Measurements from ENCODE around the gene STX1A.
A peak's percentile ranks its signal among the peaks of the same experiment; 100 is the strongest.
"Not testable (repeated sequence)": the region's sequence is repeated elsewhere in the genome, so short reads cannot be mapped to it uniquely, and the experiment has no call there.

Gene STX1A

DNA sequence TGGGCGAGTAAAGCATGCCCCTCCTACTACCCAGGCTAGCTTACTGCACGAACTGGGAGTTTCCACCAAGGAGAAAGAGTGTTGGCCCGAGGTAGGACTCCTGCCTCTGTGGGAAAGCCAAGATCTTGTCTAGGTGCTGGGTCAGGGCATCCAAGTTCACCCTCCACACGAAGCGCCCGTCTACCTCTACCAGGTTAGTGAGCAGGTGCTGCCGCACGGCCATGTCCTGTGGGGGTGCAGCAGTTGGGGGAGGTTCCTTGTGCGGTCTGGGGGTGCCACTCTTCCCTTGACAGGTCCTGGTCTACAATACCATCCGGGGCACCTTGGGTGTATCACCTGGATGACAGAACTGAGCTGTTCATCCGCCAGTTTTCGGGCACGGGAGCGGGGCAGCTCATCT is 17.4 kb upstream of the STX1A start:
- DNase-seq (ENCODE audit: low read depth in 2 of 2): no peak

DNA sequence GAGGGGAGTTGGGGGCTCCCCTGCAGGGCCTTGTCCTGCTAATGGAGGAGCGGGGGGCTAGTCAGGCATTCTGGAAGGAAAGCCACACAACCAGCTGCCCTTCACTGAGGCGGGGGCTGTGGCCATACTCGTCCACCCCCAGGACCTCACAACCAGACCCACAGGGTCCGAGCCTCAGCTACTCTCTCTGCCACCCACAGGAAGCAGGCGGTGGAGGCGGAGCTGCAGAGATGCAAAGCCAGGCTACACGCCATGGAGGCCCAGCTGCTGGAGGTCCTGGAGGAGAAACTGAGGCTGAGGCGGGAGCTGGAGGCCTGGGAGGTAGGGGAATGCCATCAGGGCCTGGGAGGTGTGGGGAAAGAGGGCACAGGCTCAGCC is 16.0 kb upstream of the STX1A start:
- no peak for DNase-seq (ENCODE audit: low read depth in 2 of 2)

DNA sequence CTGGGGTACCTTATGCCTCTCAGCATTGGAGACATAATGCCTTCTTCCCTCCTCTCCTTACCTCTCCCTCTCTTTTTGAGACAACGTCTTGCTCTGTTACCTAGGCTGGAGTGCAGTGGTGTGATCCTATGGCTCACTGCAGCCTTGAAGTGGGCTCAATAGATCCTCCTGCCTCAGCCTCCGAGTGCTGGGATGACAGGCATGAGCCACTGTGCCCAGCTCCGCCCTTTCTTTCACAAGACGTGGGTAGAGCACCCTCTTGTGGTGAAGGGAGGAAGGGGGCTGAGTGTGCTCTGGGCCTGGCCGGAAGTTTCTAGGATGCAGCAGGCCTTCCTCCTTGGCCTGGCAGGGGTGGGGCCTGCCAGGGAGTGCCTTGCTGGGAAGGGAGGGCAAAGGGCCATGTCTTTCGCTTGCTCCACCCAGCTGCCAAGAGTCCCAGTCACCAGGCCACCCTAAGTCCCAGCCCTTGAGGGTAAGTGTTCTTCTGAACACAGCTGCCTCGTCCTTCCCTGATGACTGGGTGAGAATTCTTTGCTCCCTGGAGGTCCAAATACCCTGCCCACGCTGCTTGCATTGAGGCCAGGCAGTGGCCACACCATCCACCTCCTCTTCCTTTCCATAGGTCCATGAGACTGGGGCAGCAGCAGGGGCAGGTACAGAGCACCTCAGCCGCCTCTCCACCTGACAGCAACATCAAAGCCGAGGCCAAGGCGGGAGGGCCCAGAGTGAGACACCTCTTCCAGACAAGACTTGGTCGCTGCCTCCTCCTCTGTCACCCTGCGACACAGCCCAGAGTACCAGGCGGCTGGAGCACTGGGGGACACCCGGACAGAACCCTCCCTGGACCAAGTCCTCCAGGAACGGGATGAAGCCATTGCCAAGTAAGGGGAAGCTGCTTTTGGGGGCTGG is 15.4 kb upstream of the STX1A start:
- peak; percentile 71 to 79 for DNase-seq (ENCODE audit: low read depth in 2 of 2)

DNA sequence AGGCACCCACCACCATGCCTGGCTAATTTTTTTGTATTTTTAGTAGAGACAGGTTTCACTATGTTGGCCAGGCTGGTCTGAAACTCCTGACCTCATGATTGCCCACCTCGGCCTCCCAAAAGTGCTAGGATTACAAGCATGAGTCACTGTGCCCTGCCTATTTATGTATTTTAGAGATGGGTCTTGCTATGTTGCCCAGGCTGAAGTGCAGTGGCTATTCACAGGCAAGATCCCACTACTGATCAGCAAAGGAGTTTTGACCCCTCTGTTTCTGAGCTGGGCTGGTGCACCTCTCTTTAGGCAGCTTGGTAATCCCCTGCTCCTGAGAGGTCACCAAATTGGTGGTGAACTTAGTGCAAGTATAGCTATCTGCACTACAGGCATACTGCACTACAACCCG is 12.9 kb upstream of the STX1A start:
- no peak for DNase-seq (ENCODE audit: low read depth in 2 of 2)

DNA sequence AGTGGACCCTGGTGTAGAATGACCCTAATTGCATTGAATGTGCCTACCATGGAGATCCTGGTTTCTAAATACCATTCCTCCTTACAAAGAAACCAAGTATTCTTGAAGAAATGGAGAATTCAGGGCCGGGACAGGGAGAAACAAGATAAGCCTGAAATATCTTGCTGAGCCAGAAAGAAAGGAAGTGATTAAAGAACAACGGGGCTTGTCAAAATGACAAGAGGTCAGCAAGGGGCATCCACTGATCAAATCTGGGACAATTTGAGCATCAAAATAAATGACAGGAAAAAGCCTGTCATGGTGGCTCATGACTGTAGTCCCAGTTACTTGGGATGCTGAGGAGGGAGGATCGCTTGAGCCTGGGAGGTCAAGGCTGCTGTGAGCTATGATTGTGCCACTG is 11.0 kb upstream of the STX1A start:
- no peak for DNase-seq (ENCODE audit: low read depth in 2 of 2)

DNA sequence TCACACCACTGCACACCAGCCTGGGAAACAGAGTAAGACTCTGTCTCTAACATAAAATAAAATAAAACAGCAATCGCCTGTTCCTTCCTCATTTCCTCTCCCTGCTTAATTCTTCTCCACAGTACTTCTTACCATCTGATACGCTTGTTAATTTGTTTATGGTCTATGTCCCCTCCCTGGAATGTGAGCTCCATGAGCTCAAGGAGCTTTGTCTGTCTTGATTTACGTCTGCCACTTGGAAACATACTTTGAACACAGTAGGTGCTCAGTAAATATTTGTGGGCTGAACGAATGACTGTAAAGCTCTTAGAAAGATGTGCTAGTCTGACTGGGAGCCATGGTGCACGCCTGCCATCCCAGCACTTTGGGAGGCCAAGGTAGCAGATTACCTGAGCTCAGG is 9.1 kb upstream of the STX1A start:
- no peak for DNase-seq (ENCODE audit: low read depth in 2 of 2)

DNA sequence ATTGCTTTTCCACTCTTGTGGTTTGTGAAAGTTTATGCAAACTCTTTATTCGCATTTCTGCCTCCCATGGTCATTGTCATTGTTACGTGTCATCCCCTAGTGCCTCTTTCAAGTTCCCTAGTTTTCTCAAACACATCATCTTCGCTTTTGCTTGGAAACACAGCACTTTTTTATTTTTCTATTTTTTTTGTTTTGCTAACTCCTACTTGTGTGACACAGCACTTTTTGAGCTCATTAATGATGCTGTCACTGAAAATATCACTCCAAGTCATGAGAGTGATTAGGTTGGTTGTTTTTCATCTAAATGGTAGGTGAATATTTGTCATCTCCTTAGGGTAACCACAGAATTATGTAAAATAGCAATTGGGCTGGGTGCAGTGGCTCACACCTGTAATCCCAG is 8.5 kb upstream of the STX1A start:
- DNase-seq (ENCODE audit: low read depth in 2 of 2): no peak

DNA sequence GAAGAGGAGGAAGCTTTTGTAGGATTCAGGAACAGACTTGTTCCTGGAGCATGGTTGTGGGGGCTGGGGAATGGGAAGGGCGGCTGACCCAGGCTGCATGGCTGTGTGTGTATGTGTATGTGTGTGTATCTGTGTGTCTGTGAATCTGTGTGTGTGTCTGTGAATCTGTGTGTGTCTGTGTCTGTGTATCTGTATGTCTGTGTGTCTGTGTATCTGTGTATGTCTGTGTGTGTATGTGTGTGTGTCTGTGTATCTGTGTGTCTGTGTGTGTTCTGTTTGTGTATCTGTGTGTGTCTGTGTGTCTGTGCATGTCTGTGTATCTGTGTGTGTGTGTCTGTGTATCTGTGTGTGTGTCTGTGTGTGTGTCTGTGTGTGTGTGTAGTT is 6.6 kb upstream of the STX1A start:
- DNase-seq (ENCODE audit: low read depth in 2 of 2): no peak

DNA sequence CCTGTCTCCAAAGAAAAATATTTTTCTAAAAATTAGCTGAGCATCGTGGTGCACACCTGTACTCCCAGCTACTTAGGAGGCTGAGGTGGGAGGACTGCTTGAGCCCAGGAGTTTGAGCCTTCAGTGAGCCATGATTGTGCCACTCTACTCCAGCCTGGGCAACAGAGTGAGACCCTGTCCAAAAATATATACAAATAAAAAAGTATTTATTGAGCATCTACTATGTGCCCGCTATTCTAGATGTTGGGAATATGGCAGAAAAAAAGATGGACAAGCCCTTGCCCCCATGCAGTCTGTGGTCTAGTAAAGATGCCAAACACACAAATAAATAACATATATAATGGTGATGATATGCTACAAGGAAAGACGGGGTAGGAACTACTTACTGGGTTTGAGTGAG is 4.3 kb upstream of the STX1A start:
- no peak for DNase-seq (ENCODE audit: low read depth in 2 of 2)

DNA sequence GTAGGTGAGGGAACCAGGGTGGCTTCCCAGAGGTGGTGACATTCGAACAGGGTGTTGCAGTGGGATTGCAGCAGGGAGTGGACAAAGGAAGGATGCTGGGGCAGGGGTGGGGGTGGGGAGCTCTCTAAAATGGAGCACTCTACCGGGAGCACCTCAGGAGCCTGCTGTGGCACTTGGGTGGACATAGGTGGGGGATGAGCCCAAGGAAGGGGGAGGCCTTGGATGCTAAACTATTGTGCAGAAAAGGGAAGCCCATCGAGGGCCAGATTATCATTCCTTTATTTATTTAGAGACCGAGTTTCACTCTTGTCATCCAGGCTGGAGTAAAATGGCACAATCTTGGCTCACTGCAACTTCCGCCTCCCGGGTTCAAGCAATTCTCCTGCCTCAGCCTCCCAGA is 3.3 kb upstream of the STX1A start:
- DNase-seq (ENCODE audit: low read depth in 2 of 2): no peak

DNA sequence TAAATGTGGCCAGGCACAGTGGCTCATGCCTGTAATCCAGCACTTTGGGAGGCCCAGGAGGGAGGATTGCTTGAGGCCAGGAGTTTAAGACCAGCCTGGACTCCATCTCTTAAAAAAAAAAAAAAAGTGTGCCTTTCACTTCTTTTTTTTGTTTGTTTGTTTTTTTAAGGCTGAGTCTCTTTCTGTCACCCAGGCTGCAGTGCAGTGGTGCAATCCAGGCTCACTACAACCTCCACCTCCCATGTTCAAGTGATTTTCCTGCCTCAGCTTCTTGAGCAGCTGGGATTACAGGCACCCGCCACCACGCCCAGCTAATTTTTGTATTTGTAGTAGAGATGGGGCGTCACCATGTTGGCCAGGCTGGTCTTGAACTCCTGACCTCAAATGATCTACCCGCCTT is 2.7 kb upstream of the STX1A start:
- not testable (repeated sequence) for DNase-seq (ENCODE audit: low read depth in 2 of 2)

DNA sequence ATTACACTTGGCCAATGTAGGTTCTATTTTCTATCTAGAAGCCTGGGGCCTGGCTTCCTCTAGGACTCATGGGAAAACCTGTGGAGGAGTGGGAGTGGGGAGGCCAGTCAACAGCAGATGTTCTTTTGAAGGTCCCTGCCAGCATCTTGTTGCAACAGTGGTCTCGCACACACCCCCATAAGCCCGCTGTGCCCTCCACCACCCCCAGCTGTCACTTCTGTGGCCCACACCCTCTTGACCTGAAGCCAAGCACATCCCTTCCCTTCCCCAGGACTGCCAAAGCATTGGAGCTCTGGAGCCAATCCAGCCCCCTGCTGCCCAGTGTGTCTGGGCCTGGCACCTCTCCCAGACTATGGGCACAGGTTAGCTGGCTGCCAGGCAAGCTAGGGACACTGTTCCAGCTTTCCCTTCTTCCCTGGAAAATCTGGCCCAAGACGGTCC is 1.9 kb upstream of the STX1A start:
- no peak for DNase-seq (ENCODE audit: low read depth in 2 of 2)

DNA sequence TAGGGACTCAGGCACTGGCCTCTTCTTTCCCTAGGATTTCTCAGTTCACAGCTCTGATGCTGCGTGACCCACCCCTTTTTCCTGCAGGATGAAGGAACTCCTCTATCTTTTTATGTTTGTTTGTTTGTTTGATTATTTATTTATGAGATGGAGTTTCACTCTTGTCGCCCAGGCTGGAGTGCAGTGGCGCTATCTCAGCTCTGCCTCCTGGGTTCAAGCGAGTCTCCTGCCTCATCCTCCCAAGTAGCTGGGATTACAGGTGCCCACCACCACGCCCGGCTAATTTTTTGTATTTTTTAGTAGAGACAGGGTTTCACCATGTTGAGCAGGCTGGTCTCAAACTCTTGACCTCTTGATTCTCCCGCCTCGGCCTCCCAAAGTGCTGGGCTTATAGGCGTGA is 974 bp upstream of the STX1A start:
- not testable (repeated sequence) for DNase-seq (ENCODE audit: low read depth in 2 of 2)

DNA sequence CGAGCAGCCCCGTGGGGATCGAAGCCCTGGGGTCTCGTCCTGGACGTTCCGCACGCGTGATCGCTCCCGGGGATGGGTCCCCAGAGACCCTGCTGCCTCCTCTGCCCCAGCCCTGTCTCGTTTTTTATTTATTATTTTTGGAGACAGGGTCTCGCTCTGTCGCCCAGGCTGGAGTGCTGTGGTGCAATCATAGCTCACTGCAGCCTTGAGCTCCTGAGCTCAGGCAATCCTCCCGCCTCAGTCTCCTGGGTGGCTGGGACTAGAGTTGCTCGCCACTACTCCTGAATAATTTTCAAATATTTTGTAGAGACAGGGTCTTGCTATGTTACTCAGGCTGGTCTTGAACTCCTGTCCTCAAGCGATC is 319 bp upstream of the STX1A start:
- DNase-seq (ENCODE audit: low read depth in 2 of 2): no peak

DNA sequence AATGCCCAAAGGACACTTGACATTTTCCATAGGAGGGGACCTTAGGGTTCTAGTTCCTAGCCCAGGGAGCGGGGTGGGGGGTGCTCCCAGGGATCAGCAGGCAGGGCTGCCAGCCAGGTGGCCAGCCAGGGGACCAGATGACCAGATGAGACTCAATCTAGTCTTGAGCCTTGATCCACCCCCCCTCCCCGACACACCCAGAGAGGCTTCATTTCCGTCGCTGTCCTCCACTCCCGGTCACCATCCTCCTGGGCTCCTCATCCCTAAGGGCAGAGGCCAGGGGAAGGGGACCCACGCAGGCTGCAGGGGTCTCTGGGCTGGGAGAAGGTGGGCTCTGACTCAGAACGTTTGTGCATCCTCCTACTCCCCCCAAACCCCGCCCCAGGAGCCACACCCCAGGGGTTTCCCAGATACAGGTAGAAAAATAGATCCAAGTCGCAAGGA is 1.0 kb downstream of the STX1A start:
- no peak for DNase-seq (ENCODE audit: low read depth in 2 of 2)

DNA sequence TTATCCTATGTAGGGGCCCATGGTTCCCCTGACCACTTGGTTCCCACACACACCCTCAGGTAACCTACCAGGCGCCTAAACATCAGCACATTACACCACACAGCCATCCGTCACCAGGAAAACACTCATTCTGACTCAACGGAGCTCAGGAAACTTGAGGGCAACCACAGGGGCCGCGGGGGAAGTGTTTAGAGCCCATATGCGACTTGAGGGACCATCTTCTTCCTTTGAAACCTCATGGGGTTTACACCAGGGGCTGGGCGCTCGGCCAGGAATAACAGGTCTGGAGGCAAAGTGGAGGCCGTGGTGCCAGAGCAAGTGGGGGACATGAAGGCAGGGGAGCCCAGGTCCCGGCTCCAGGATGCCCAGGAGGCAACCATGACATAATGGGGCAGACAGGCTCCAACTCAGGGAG is 1.5 kb downstream of the STX1A start:
- DNase-seq (ENCODE audit: low read depth in 2 of 2): peak; percentile 67 to 80

DNA sequence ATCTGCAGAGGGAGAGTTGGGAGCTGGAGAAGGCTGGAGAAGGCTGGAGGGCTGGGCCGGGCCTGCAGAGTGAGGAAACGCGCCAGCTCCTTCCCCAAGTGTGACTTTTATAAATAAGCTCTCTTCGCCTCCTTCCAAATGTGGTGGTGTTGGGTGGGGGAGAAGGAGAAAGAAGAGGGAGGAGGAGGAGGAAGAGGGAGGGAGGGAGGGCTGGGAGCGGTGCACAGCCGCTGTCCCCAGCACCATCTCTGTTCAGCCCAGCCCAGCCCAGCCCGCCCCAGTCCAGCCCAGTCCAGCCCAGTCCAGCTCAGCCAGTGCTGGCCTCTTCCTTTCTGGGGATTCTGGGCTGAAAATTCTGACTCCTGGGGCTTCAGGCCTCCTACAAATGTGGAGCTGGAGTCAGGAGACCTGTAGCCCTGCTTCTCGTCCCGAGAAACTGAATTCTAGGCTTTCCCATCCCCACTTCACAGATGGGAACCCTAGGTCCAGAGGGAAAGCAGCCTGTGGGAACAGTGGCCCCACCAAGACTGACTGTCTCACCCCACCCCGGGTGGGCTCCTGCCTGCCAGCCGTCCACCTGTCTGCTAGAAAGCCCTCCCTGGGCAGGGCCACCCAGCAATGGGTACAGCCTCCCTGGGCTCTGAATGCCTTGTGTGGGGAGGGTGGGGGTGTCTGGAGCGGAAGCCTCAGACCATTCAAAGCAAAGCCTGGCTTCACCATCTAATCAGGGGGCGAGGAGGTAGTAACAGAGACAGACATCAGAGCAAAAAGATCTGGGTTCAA is 2.3 kb downstream of the STX1A start:
- no peak for DNase-seq (ENCODE audit: low read depth in 2 of 2)

DNA sequence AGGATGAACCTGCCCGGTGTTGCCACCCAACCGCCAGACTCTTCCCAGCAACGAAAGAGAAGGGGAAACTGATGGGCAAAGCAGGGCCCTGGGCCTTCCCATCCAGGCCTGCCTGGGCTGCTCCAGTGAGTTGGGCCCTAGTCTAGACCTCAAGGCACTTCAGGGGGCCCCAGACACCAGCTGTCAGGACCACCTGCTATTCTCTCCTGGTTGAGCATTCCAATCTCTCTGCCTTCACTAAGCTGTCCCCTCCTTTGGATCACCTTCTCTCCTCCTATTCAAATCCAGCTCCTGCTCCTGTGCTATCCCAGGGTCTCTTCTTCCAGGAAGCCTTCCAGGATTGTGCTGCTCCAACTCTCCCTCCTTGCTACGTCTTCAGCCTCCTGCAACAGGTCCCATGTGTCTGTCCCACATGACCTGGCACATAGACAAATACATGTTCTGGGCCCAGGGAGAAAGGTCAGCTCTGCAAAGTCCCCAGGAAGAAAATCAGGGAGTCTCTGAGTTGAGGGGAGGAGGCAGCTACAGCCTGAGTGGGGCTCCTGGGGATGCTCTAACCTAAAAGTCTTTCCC is 3.1 kb downstream of the STX1A start:
- no peak for DNase-seq (ENCODE audit: low read depth in 2 of 2)

DNA sequence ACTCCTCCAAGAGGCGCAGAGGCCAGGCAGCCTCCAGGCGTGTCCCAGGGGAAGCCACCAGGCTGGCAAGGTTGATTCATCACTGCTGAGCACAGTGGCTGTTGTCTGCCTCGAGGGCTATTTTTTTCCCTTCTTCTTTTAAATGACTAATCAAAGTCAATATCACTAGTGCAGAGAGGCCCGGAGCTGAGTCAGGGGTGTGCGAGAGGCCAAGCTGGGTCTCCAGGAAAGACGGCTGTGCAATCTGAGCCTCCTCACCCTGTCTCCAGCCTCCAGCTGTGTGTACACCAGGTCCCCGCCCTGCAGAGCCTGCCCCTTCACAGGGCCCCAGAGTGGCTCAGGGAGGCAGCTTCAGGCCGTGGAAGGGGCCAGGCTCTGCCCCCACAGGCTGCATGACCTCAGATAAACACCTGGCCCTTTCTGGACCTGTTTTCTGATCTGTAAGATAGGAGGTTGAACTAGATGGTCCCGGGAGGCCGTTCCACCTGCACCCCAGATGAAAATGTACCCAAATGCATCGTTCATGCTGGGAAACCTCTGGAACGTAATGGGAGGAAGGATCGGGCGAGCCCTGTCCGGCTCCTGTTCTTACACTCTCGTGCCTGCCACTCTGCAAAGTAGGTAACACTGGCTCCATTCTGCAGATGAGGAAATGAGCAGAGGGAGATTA is 3.7 kb downstream of the STX1A start:
- peak in 1 of 2 experiments; percentile 65 for DNase-seq (ENCODE audit: low read depth in 2 of 2)

DNA sequence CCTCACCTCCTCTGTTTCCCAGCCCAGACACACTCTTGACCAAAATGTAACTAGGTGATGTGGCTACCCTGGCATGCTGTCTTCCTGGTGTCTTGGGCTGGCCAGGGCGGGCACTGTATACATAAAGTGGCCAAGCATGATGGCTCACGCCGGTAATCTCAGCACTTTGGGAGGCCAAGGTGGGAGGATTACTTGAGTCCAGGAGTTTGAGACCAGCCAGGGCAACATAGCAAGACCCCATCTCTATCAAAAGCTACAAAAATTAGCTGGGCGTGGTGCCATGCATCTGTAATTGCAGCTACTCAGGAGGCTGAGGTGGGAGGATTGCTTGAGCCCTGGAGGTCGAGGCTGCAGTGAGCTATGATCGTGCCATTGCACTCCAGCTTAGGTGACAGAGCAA is 6.2 kb downstream of the STX1A start:
- DNase-seq (ENCODE audit: low read depth in 2 of 2): not testable (repeated sequence)

DNA sequence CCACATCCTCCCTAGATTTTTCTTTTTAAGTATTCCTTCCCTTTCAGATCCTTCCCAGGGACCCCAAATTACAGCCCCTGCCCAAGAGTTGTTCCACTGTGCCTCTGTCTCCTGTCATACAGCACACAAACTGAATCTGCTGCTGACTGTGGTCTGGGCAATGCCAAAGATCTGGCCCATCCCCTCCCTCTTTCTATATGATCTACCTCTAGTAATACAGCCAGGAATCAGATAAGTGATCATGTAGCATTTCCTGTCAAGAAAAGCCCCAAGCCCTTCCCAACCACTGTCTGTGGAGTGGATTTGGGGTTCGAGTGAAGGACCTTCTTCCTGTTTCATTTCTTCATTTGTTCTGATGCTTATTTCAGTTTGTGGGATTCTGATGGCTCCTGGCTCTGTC is 6.7 kb downstream of the STX1A start:
- DNase-seq (ENCODE audit: low read depth in 2 of 2): no peak

DNA sequence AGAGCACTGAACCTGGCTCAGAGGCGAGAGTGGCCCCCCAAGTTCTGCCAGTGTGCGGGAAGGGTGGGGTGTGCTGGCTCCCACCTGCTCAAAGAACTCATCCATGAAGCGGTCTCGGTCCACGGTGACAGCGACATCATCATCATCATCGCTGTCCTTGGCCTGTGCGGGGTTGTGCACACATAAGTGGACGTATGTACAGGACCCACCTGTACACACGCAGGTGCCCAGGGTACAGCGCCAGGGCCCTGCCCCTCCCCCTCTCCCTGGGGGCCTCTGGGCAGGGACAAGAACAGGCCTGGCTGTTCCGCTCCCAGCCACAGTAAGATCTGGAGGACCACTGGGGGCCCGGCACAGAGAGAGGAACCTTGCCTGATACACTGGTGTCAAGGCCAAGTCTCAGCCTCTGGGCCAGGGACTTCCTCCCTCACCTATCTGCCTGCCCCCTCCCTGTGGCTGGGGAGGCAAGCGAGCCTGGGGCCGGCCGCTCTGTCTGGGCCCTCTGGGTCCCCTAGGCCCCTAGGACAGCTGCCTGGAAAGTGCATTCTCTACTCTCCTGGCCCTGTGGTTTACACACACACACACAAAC is 10.4 kb downstream of the STX1A start:
- no peak for DNase-seq (ENCODE audit: low read depth in 2 of 2)
